GM10266 (cell line): ENCODE results near the gene ANKLE1.
A peak's percentile ranks its signal among the peaks of the same experiment; 100 is the strongest.
"Not testable (repeated sequence)": the region's sequence is repeated elsewhere in the genome, so short reads cannot be mapped to it uniquely, and the experiment has no call there.

ENCODE experiments used
- DNase-seq: peaks from one replicate; pipeline ENCODE4 v3.0.0; 2012; ENCODE audit errors: extremely low spot score
- TF ChIP-seq, protein P1 (sequence below): IDR thresholded peaks from 2 replicates; pipeline ENCODE4 v1.5.1; 2012; ENCODE audit warnings: mild to moderate bottlenecking, low read depth; ENCODE audit not compliant: control insufficient read depth, insufficient read depth; ENCODE audit errors: missing control alignments

The ANKLE1 gene

DNA sequence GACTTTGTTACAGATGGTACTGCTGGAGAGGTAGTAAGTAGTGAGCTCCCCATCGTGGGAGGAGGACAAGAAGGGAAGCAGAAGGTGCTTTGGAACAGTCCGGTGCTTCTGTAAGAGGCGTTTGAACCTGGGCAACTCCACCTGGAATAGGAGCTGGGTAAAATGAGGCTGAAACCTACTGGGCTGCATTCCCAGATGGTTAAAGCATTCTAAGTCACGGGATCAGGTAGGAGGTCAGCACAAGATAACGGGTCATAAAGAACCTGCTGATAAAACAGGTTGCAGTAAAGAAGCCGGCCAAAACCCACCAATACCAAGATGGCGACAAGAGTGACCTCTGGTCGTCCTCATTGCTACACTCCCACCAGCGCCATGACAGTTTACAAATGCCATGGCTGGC, 5.1 kb downstream of the ANKLE1 start:
- DNase-seq, result no peak
- TF ChIP-seq, protein P1, sequence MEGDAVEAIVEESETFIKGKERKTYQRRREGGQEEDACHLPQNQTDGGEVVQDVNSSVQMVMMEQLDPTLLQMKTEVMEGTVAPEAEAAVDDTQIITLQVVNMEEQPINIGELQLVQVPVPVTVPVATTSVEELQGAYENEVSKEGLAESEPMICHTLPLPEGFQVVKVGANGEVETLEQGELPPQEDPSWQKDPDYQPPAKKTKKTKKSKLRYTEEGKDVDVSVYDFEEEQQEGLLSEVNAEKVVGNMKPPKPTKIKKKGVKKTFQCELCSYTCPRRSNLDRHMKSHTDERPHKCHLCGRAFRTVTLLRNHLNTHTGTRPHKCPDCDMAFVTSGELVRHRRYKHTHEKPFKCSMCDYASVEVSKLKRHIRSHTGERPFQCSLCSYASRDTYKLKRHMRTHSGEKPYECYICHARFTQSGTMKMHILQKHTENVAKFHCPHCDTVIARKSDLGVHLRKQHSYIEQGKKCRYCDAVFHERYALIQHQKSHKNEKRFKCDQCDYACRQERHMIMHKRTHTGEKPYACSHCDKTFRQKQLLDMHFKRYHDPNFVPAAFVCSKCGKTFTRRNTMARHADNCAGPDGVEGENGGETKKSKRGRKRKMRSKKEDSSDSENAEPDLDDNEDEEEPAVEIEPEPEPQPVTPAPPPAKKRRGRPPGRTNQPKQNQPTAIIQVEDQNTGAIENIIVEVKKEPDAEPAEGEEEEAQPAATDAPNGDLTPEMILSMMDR, result no peak

DNA sequence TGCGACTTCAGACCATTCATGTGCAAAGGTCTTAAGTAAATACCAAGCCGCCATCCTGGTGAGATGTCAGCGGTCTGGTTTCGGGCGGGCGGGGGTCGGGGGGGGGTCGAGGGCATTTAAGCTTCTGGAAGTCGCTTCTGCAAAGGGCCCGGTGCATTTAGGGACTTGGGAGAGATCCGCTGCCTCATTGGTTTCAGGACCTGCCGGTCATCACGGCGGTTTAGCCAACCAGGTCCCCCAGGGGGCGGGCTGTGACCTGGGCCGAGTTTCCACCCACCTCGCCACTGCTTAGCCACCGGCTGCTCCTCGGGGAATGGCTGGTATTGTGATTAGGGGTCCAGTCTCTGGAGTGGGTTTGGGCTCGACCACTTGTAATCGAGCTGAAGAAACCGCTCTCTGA, 7.8 kb downstream of the ANKLE1 start:
- TF ChIP-seq, protein P1, result no peak
- peak; percentile 91 for DNase-seq

- TF ChIP-seq, protein P1, result peak; percentile 88
- DNase-seq, result peak; percentile 97
Observed at GRCh38 chr19:17292301-17293074, 10.8 kb downstream of the ANKLE1 start.

- TF ChIP-seq, protein P1, result no peak
- no peak for DNase-seq
Observed at GRCh38 chr19:17293605-17294004, 11.9 kb downstream of the ANKLE1 start.

- TF ChIP-seq, protein P1, result no peak
- DNase-seq, result peak; percentile 74
Observed at GRCh38 chr19:17294051-17294891, 12.6 kb downstream of the ANKLE1 start.

DNA sequence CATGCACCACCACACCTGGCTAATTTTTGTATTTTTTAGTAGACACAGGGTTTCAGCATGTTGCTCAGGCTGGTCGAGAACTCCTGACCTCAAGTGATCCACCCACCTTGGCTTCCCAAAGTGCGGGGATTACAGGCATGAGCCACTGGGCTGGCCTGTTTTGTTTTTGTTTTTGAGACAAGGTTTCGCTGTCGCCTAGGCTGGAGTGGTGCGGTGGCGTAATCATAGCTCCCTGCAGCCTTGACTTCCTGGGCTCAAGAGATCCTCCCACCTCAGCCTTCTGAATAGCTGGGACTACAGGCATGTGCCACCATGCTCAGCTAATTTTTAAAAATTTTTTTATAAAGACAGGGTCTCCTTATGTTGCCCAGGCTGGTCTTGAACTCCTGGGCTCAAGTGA, 13.8 kb downstream of the ANKLE1 start:
- not testable (repeated sequence) for DNase-seq

GRCh38 chr19:17296273-17296672, 14.6 kb downstream of the ANKLE1 start:
- TF ChIP-seq, protein P1, result no peak
- no peak for DNase-seq
